IPS-20b (cell line): ENCODE data around the gene TOR3A.
"Not testable (repeated sequence)": the region's sequence is repeated elsewhere in the genome, so short reads cannot be mapped to it uniquely, and the experiment has no call there.

Source experiments
- H3K27ac ChIP-seq: one replicate; pipeline ENCODE4 v1.5.1; 2013; ENCODE audit warnings: low read length
- H3K27me3 ChIP-seq: 2 replicates; pipeline ENCODE4 v1.6.1; 2013; ENCODE audit warnings: mild to moderate bottlenecking, low read length, inconsistent platforms; ENCODE audit not compliant: insufficient read depth
- H3K36me3 ChIP-seq: 2 replicates; pipeline ENCODE4 v1.6.1; 2013; ENCODE audit warnings: low read depth, mild to moderate bottlenecking, inconsistent platforms, low read length, moderate library complexity; ENCODE audit not compliant: insufficient read depth
- H3K4me1 ChIP-seq: 2 replicates; pipeline ENCODE4 v1.6.1; 2013; ENCODE audit warnings: mild to moderate bottlenecking, control low read depth, inconsistent platforms, low read length, moderate library complexity; ENCODE audit not compliant: insufficient read depth
- H3K4me3 ChIP-seq: 2 replicates; pipeline ENCODE4 v1.5.1; 2013; ENCODE audit warnings: mild to moderate bottlenecking, low read length, inconsistent platforms
- H3K9ac ChIP-seq: 2 replicates; pipeline ENCODE4 v1.6.1; 2013; ENCODE audit warnings: low read depth, mild to moderate bottlenecking, inconsistent platforms, low read length, moderate library complexity
- H3K9me3 ChIP-seq: 2 replicates; pipeline ENCODE4 v1.6.1; 2013; ENCODE audit warnings: mild to moderate bottlenecking, low read depth, low read length, inconsistent platforms; ENCODE audit not compliant: insufficient read depth

TOR3A gene

DNA sequence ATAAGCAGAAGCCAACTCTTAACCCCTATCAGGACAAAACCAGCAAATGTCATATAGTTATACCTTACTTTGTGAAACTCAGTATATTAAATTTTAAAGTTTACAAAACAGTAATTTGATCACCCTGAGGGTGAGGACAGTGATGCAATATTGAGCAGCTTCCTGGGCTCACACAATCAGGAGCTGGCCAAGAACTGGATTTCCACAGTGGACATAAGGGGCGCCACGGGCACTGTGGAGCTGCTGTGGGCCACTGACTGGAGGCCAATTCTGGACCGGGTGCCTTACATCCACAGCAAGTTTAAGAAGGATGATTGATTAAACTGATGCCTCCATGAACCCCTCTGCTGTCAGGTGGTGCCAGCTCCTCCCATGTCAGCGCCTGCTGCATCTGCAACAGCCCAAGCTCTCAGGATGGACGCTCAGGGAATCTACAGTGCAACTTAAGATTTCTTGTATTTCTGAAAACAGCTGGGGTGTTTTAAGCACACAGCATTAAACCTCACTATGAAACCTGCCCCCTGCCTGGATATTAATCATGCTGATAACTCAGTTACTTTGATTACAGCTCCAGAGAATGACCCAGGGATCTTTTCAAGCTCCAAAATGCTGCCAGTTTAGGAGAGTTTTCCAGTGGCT, 55.9 kb downstream of the TOR3A start:
- H3K27me3 ChIP-seq, result no peaks in the 10 kb centered on the region
- H3K27ac ChIP-seq, result no peak overlapping the region
- H3K36me3 ChIP-seq, result no peaks in the 10 kb centered on the region
- peaks cover 7% of the 10 kb centered on the region; the same call in 1 of the 2 replicates for H3K4me1 ChIP-seq
- no peak overlapping the region for H3K9ac ChIP-seq
- H3K9me3 ChIP-seq, result no peaks in the 10 kb centered on the region
- no peak overlapping the region for H3K4me3 ChIP-seq

DNA sequence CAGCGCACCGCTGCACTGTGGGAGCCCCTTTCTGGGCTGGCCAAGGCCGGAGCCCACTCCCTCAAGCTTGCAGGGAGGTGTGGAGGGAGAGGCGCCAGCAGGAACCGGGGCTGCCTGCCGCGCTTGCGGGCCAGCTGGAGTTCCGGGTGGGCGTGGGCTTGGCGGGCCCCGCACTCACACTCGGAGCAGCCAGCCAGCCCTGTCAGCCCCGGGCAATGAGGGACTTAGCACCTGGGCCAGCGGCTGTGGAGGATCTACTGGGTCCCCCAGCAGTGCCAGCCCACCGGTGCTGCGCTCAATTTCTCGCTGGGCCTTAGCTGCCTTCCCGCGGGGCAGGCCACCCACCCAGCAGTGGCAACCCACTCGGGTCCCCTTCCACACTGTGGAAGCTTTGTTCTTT, 56.9 kb downstream of the TOR3A start:
- not testable (repeated sequence) for H3K27me3 ChIP-seq, H3K4me1 ChIP-seq, H3K9me3 ChIP-seq, H3K36me3 ChIP-seq, H3K4me3 ChIP-seq, H3K27ac ChIP-seq, H3K9ac ChIP-seq

GRCh38 chr1:179141592-179142251, 59.9 kb downstream of the TOR3A start:
- H3K27ac ChIP-seq, result no peak overlapping the region
- no peaks in the 10 kb centered on the region for H3K27me3 ChIP-seq
- H3K36me3 ChIP-seq, result no peaks in the 10 kb centered on the region
- no peaks in the 10 kb centered on the region for H3K9me3 ChIP-seq
- no peak overlapping the region for H3K9ac ChIP-seq
- H3K4me1 ChIP-seq, result peaks cover 7% of the 10 kb centered on the region; the same call in 1 of the 2 replicates
- H3K4me3 ChIP-seq, result no peak overlapping the region

DNA sequence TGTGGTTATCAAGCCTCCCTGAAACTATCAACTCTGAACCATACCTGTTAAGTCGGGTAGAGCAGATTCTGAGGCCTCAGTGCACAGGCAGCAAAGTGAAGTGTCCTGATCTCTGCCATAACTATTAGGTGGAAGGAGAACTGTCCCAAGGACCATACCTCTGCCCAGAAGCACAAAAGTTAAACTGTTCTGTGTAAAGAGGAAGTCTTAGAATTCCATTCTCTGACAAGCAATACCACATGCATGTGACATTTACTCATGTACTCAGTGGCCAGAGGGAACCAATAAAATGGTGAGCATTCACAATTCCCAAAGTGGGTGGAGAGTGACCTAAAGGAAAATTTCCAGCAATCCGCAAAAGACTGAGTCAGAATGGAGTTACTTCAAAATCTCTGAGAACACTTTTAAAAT, 61.0 kb downstream of the TOR3A start:
- Histone ChIP-seq H3K27ac (no peak overlapping the region), H3K4me1 (peaks cover 7% of the 10 kb centered on the region; the same call in 1 of the 2 replicates), H3K9me3 (no peaks in the 10 kb centered on the region), H3K36me3 (no peaks in the 10 kb centered on the region), H3K4me3 (no peak overlapping the region), H3K27me3 (no peaks in the 10 kb centered on the region), H3K9ac (no peak overlapping the region)

DNA sequence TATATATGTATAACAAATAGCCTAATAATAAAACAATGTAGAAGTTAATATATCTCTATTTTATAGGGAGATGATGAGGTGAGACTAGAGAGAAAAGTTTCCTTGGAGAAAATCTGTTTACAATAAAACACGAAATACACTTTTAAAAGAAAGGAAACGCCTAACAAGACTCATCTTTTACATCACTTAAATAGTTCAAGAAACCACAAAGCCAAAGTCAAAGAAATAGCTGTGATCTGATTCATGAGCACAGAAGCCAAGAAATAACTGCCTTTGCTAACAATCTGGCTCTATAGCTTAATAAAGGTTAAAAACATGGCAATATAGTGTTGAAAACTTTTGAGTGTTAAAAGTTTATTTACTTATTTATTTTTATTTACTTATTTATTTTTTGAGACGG, 61.5 kb downstream of the TOR3A start:
- no peak overlapping the region for H3K4me3 ChIP-seq
- no peaks in the 10 kb centered on the region for H3K27me3 ChIP-seq
- H3K27ac ChIP-seq, result no peak overlapping the region
- H3K9me3 ChIP-seq, result no peaks in the 10 kb centered on the region
- H3K9ac ChIP-seq, result no peak overlapping the region
- peaks cover 7% of the 10 kb centered on the region; the same call in 1 of the 2 replicates for H3K4me1 ChIP-seq
- H3K36me3 ChIP-seq, result no peaks in the 10 kb centered on the region

DNA sequence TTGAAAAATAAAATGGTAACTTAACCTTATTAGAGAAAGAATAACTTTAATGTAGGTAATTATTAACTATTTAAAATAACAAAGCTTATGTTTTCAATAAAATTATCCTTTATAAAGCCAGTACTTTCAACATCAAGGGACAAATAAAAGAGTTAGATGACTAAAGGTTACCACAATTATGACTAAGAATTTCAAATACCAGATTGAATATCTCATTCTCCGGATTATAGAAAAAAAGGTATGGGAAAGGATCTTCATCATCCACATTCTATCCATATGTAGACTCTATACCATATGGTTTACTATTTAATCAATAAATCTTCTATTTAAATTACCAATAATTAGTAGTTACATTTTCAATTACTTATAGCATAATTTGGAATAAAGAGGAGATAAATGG, 62.8 kb downstream of the TOR3A start:
- no peaks in the 10 kb centered on the region for H3K36me3 ChIP-seq
- no peaks in the 10 kb centered on the region for H3K27me3 ChIP-seq
- H3K4me3 ChIP-seq, result no peak overlapping the region
- H3K9ac ChIP-seq, result no peak overlapping the region
- no peak overlapping the region for H3K27ac ChIP-seq
- no peaks in the 10 kb centered on the region for H3K9me3 ChIP-seq
- H3K4me1 ChIP-seq, result peaks cover 7% of the 10 kb centered on the region; the same call in 1 of the 2 replicates

DNA sequence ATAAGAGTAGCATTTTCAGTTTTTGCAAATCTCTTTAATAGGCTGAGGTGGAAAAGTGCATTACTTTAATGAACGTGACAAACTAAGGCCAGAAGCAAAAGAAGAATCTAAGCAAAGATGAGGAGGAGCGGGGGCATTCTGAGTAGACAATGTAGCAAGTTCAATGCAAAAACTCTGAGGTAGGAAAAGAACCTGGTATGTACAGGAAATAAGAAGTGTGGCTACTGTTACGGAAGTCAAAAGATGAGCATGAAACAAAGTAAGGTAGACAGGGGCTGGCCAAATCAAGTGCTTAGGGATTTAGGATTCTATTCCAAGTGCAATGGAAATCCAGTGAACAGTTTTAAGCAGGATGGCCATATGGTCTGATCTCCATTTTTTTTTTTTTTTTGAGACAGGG, 63.7 kb downstream of the TOR3A start:
- Histone ChIP-seq H3K27ac (no peak overlapping the region), H3K9me3 (no peaks in the 10 kb centered on the region), H3K4me1 (peaks cover 7% of the 10 kb centered on the region; the same call in 1 of the 2 replicates), H3K9ac (no peak overlapping the region), H3K36me3 (no peaks in the 10 kb centered on the region), H3K27me3 (no peaks in the 10 kb centered on the region), H3K4me3 (no peak overlapping the region)
